Neural progenitor cell (in vitro differentiated cells): ENCODE measurements around the gene MITD1.

Experiments
- CTCF ChIP-seq: fragments of 200-600 bp; sonication (generic); IDR thresholded peaks from 2 replicates; pipeline ENCODE4 v1.5.1; 2017; ENCODE audit warnings: antibody characterized with exemption, mild to moderate bottlenecking
- EZH2phosphoT487 ChIP-seq: fragments of 200-600 bp; sonication (generic); IDR thresholded peaks from 2 replicates; pipeline ENCODE4 v1.6.1; 2017; ENCODE audit warnings: antibody characterized with exemption

- no peak for TF ChIP-seq CTCF
- no peak for TF ChIP-seq EZH2phosphoT487
Measured at GRCh38 chr2:99150706-99151105, 30.2 kb downstream of the MITD1 start.
